ENCODE results near the gene DIRAS2. TPM values are rescaled to one million over a fixed set of nuclear protein-coding genes. Genes with fewer than 3 reads are reported as not detected.

The DIRAS2 gene
- total and polyA plus RNA-seq, 12 donors: 0.07 to 0.20 (median 0.11) TPM; not detected in 8

DNA sequence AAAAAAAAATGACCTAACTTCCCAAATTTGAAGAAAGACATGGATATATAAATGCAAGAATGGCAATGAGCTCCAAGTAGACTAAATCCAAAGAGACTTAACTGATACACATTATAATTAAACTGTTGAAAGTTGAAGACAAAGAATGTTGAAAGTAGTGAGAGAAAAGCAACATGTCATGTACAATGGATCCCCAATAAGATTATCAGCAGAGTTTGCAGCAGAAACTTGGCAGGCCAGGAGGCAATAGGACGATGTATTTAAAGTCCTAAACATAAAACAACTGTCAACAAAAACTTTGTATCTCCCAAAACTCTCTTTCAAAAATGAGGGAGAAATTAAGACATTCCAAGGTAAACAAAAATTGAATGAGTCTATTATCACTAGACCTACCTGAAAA is 8.6 kb upstream of the DIRAS2 start:
- 69 to 81% methylated on average over 1 of the region's 1 CpG for WGBS, 2 donors
- no peak for ATAC-seq
- Histone ChIP-seq H3K4me1 (no peaks in the 10 kb centered on the region), H3K4me3 (no peak overlapping the region), H3K27me3 (peaks cover 0 to 29% (median 17%) of the 10 kb centered on the region in 7 donors), H3K27ac (no peak overlapping the region), H3K9me3 (peaks cover 0 to 39% (median 16%) of the 10 kb centered on the region in 11 donors), H3K36me3 (no peaks in the 10 kb centered on the region)
- intact Hi-C loops (cut with DNase I): no loop called here
- TF ChIP-seq, protein P1, sequence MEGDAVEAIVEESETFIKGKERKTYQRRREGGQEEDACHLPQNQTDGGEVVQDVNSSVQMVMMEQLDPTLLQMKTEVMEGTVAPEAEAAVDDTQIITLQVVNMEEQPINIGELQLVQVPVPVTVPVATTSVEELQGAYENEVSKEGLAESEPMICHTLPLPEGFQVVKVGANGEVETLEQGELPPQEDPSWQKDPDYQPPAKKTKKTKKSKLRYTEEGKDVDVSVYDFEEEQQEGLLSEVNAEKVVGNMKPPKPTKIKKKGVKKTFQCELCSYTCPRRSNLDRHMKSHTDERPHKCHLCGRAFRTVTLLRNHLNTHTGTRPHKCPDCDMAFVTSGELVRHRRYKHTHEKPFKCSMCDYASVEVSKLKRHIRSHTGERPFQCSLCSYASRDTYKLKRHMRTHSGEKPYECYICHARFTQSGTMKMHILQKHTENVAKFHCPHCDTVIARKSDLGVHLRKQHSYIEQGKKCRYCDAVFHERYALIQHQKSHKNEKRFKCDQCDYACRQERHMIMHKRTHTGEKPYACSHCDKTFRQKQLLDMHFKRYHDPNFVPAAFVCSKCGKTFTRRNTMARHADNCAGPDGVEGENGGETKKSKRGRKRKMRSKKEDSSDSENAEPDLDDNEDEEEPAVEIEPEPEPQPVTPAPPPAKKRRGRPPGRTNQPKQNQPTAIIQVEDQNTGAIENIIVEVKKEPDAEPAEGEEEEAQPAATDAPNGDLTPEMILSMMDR (IDR thresholded peaks at IDR 0.05): no peak
- DNase-seq: no peak

DNA sequence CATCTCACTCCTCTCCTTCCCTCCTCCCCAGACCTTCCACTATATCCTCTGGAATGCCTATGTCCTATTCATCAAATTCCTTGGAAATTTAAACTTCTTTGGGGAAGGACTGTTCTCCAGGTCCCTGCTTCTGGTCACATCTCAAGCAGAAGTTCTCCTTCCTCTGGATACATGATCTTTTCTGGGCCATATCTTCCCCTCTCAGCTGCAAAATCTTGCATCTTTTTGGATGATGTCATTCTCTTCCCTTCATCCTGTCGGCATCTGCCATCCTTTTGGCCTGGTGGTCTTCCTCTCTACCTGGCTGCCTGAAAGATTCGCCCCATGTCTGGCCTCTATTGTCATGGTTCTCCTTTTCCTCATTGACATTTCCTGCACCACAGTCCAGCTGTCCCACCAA is 5.2 kb upstream of the DIRAS2 start:
- Histone ChIP-seq H3K4me1 (peaks cover 0 to 4% (median 0%) of the 10 kb centered on the region in 9 donors), H3K27me3 (peaks cover 0 to 63% (median 37%) of the 10 kb centered on the region in 7 donors), H3K9me3 (peaks cover 0 to 34% (median 16%) of the 10 kb centered on the region in 11 donors), H3K27ac (no peak overlapping the region), H3K4me3 (no peak overlapping the region), H3K36me3 (no peaks in the 10 kb centered on the region)
- DNase-seq: no peak
- TF ChIP-seq, protein P1 (IDR thresholded peaks at IDR 0.05): no peak
- ATAC-seq: no peak
- intact Hi-C loops (cut with DNase I): loop anchor here in 2 of 10 donors (5.0 to 10.0 kb wide), 2 partner anchors 224 to 503 kb away; no protein-coding TSS in a partner anchor
- 57 to 67% methylated on average over 2 of the region's 2 CpGs for WGBS, 2 donors

DNA sequence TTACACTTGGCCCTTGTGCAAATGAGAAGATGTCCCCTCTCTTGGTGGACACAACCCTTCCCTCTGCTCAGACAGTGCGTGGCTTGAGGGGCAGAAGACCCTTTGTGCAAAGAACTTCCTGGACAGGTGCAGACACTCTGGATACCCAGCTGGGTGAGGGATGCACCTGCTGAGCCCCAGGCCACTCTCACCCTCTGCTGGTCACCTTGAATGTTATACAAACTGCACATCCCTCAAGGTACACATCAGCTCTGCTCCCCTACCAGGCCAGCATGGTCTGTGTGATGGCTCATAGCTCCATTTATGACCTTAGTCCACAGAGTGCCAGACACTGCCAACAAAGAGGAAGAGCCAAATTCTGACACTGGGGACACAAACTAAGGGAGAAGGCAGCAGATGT is 3.1 kb upstream of the DIRAS2 start:
- Histone ChIP-seq H3K27ac (no peak overlapping the region), H3K36me3 (no peaks in the 10 kb centered on the region), H3K4me1 (peaks cover 0 to 13% (median 0%) of the 10 kb centered on the region in 9 donors), H3K4me3 (no peak overlapping the region), H3K9me3 (peaks cover 0 to 15% (median 5%) of the 10 kb centered on the region in 11 donors), H3K27me3 (peaks cover 0 to 81% (median 56%) of the 10 kb centered on the region in 7 donors)
- TF ChIP-seq, protein P1 (IDR thresholded peaks at IDR 0.05): no peak
- 79 to 83% methylated on average over 1 of the region's 1 CpG for WGBS, 2 donors
- intact Hi-C loops (cut with DNase I): loop anchor here in 2 of 10 donors (5.0 to 10.0 kb wide), 2 partner anchors 227 to 501 kb away; no protein-coding TSS in a partner anchor
- no peak for ATAC-seq
- no peak for DNase-seq

DNA sequence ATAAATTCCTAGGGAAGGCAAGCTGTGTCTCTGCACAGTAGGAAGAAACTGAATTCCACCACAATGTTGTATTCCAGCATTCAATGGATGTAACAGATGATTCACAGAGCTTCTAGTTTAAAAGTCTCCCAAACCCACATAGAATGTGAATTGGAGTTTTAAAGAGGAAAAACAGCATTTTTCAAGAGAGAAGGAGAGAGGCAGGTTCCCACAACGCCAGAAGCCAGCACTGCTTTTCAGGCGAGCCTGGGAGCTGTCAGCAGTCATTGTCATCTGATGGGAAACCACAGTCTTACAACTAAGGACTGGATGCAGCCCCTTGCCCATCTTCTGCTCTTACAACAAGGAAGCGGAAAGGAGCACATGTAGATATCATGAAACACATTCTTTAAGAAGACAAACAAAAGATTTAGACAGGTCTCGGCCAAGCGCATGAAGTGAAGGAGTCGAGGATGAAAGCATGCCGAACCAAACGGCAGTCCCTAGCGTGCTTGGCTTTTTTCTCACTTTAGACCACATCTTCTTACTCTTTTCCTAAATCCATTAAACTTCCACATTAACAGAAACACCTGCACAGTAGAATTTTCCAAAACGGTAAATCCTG is 638 bp downstream of the DIRAS2 start:
- 17 to 18% methylated on average over 10 of the region's 10 CpGs for WGBS, 2 donors
- Histone ChIP-seq H3K27ac (no peak overlapping the region), H3K4me3 (peak overlapping the region in 4 of 10 donors; percentile 47 to 54 (median 52)), H3K36me3 (no peaks in the 10 kb centered on the region), H3K9me3 (no peaks in the 10 kb centered on the region), H3K27me3 (peaks cover 0 to 72% (median 46%) of the 10 kb centered on the region in 7 donors), H3K4me1 (peaks cover 0 to 13% (median 0%) of the 10 kb centered on the region in 9 donors)
- TF ChIP-seq, protein P1 (IDR thresholded peaks at IDR 0.05): no peak
- DNase-seq: no peak
- no peak for ATAC-seq
- intact Hi-C loops (cut with DNase I): loop anchor here in 1 of 10 donors (10.0 kb wide), 1 partner anchor 497 kb away; no protein-coding TSS in a partner anchor
